NCI-H524 (cell line): ENCODE measurements around the gene ACER1.
"Not testable (repeated sequence)": the region's sequence is repeated elsewhere in the genome, so short reads cannot be mapped to it uniquely, and the experiment has no call there.

Source experiments
- DNase-seq, 2 experiments: peaks; one replicate each; lab custom pipeline; 2025; lab: John Stamatoyannopoulos, UW

Gene ACER1

GRCh38 chr19:6355321-6356040 is 22.1 kb upstream of the ACER1 start:
- DNase-seq = not testable (repeated sequence)

GRCh38 chr19:6354098-6354674 is 20.8 kb upstream of the ACER1 start:
- DNase-seq = no peak

- no peak for DNase-seq
These were observed 19.2 kb upstream of the ACER1 start for GRCh38 chr19:6352381-6353165.

- no peak for DNase-seq
These were observed 17.3 kb upstream of the ACER1 start for GRCh38 chr19:6350688-6351087.

GRCh38 chr19:6349271-6349670 is 15.9 kb upstream of the ACER1 start:
- not testable (repeated sequence) for DNase-seq

GRCh38 chr19:6343462-6343861 is 10.1 kb upstream of the ACER1 start:
- no peak for DNase-seq

- DNase-seq = peak in 1 of 2 experiments; percentile 24
These were observed 7.2 kb upstream of the ACER1 start for GRCh38 chr19:6340493-6341201.

- DNase-seq = no peak
These were observed 1.3 kb upstream of the ACER1 start for GRCh38 chr19:6334490-6335285.

- no peak for DNase-seq
These were observed 6.6 kb downstream of the ACER1 start for GRCh38 chr19:6326815-6327214.

GRCh38 chr19:6325614-6326013 is 7.8 kb downstream of the ACER1 start:
- no peak for DNase-seq

GRCh38 chr19:6324757-6325156 is 8.7 kb downstream of the ACER1 start:
- DNase-seq = no peak

- DNase-seq = no peak
These were observed 11.1 kb downstream of the ACER1 start for GRCh38 chr19:6322284-6322683.

GRCh38 chr19:6319376-6319775 is 14.0 kb downstream of the ACER1 start:
- no peak for DNase-seq

- DNase-seq = no peak
These were observed 14.6 kb downstream of the ACER1 start for GRCh38 chr19:6318772-6319171.

GRCh38 chr19:6315646-6316045 is 17.8 kb downstream of the ACER1 start:
- DNase-seq = not testable (repeated sequence)

GRCh38 chr19:6313398-6313969 is 19.9 kb downstream of the ACER1 start:
- no peak for DNase-seq

GRCh38 chr19:6312018-6312417 is 21.4 kb downstream of the ACER1 start:
- peak in 1 of 2 experiments; percentile 30 for DNase-seq

GRCh38 chr19:6298413-6298812 is 35.0 kb downstream of the ACER1 start:
- DNase-seq = no peak

GRCh38 chr19:6297202-6297601 is 36.2 kb downstream of the ACER1 start:
- no peak for DNase-seq

GRCh38 chr19:6292006-6292405 is 41.4 kb downstream of the ACER1 start:
- DNase-seq = no peak

GRCh38 chr19:6288737-6289136 is 44.7 kb downstream of the ACER1 start:
- DNase-seq = no peak
